GM12878 (cell line): Measurements from ENCODE around the gene CCN5. TPM values are rescaled to one million over a fixed set of nuclear protein-coding genes. Genes with fewer than 3 reads are reported as not detected.

Experiments used
- ATAC-seq: fragments of 200-7000 bp; cut with Tn5 transposase; 3 replicates; pipeline ENCODE4 v1.9.1; 2020; ENCODE audit warnings: mild to moderate bottlenecking, moderate library complexity
- BruUV-seq: library from RNA; stranded (reverse); fragments of 400-500 nt; replicated peaks from 2 replicates; lab custom pipeline; 2021; lab: Mats Ljungman, UMichigan
- CTCF ChIA-PET: fragments of 300-600 bp; sonication (Branson Sonifier 250); formaldehyde crosslinking; extraction: SDS; loops from one replicate; lab custom pipeline; 2021; ENCODE audit warnings: inconsistent platforms; lab: Yijun Ruan, JAX
- POLR2A ChIA-PET: fragments of 350-600 bp; formaldehyde crosslinking; extraction: SDS; loops from one replicate; lab custom pipeline; 2021; ENCODE audit warnings: inconsistent platforms; lab: Charles Lee
- RAD21 ChIA-PET: fragments of 300-600 bp; sonication (Branson Sonifier 250); formaldehyde crosslinking; loops from one replicate; lab custom pipeline; 2023; ENCODE audit warnings: antibody characterized with exemption; ENCODE audit not compliant: unreplicated experiment; lab: Charles Lee
- SMC1A ChIA-PET: fragments of 300-600 bp; sonication (Branson Sonifier 250); formaldehyde crosslinking; loops from one replicate; lab custom pipeline; 2023; ENCODE audit not compliant: unreplicated experiment, uncharacterized antibody; lab: Charles Lee
- DNase-seq: peaks from one replicate; pipeline ENCODE4 v3.0.0-alpha.2; 2011; ENCODE audit warnings: low read depth, low spot score
- FAIRE-seq: peaks from 3 replicates; lab custom pipeline; 2011; peaks lifted over from hg19 to GRCh38; lab: Jason Lieb, UNC
- H2AFZ ChIP-seq: 2 replicates; pipeline ENCODE4 v1.6.0; 2011; ENCODE audit warnings: low read depth, low read length, control low read depth; ENCODE audit not compliant: control insufficient read depth
- H3K27ac ChIP-seq: 2 replicates; pipeline ENCODE4 v1.5.1; 2011; ENCODE audit warnings: control low read depth; ENCODE audit not compliant: control insufficient read depth, insufficient read depth
- H3K27me3 ChIP-seq, 2 experiments: replicated peaks in 1 of 2; 2 replicates each; pipeline versions ENCODE4 v1.6.0 to v1.6.1; 2011; ENCODE audit warnings: low read length in 1 of 2; ENCODE audit not compliant: control insufficient read depth in 2 of 2, insufficient read depth in 2 of 2
- H3K36me3 ChIP-seq, 2 experiments: 2 replicates each; pipeline ENCODE4 v1.5.1; 2011; ENCODE audit warnings: low read length in 1 of 2; ENCODE audit not compliant: control insufficient read depth in 2 of 2, insufficient read depth in 2 of 2
- H3K4me1 ChIP-seq: 2 replicates; pipeline ENCODE4 v1.6.1; 2011; ENCODE audit warnings: mild to moderate bottlenecking, low read length, moderate library complexity, mixed read lengths; ENCODE audit not compliant: control insufficient read depth, insufficient read depth
- H3K4me2 ChIP-seq: 2 replicates; pipeline ENCODE4 v1.6.0; 2011; ENCODE audit warnings: control low read depth; ENCODE audit not compliant: control insufficient read depth, insufficient read depth
- H3K4me3 ChIP-seq: fragments of 200-600 bp; sonication (generic); 2 replicates; pipeline ENCODE4 v1.5.1; 2016
- H3K79me2 ChIP-seq: 2 replicates; pipeline ENCODE4 v1.6.0; 2011; ENCODE audit warnings: low read length; ENCODE audit not compliant: control insufficient read depth, insufficient read depth
- H3K9ac ChIP-seq: 2 replicates; pipeline ENCODE4 v1.8.0; 2011; ENCODE audit warnings: low read length, control low read depth, mixed read lengths; ENCODE audit not compliant: control insufficient read depth, insufficient read depth
- H3K9me3 ChIP-seq: replicated peaks from 3 replicates; pipeline ENCODE4 v1.5.1; 2011; ENCODE audit warnings: mild to moderate bottlenecking, low read length; ENCODE audit not compliant: control insufficient read depth, insufficient read depth
- H4K20me1 ChIP-seq: 2 replicates; pipeline ENCODE4 v1.6.0; 2011; ENCODE audit not compliant: control insufficient read depth, insufficient read depth
- CREM ChIP-seq: IDR thresholded peaks from 2 replicates; pipeline ENCODE4 v1.6.1; 2014; ENCODE audit warnings: antibody characterized with exemption, low read depth
- IKZF2 ChIP-seq, 2 experiments: fragments of 450-650 bp; IDR thresholded peaks; 2 replicates each; pipeline ENCODE4 v1.6.1; 2017; ENCODE audit warnings: mild to moderate bottlenecking in 2 of 2, moderate library complexity in 2 of 2
- IRF3 ChIP-seq: fragments of 450-650 bp; IDR thresholded peaks from 2 replicates; pipeline ENCODE4 v1.6.1; 2014; ENCODE audit warnings: mild to moderate bottlenecking
- NFIC ChIP-seq: IDR thresholded peaks from 2 replicates; pipeline ENCODE4 v1.6.1; 2012; ENCODE audit warnings: low read depth, mild to moderate bottlenecking, inconsistent platforms, low read length, moderate library complexity
- NFYB ChIP-seq: IDR thresholded peaks from 2 replicates; pipeline ENCODE4 v1.6.1; 2011; ENCODE audit warnings: low read depth, mild to moderate bottlenecking, low read length, improper control_type of control experiment, moderate library complexity; ENCODE audit not compliant: insufficient read depth
- PBX3 ChIP-seq: IDR thresholded peaks from 2 replicates; pipeline ENCODE4 v1.6.1; 2011; ENCODE audit warnings: mild to moderate bottlenecking, low read depth, low read length, moderate library complexity; ENCODE audit not compliant: insufficient replicate concordance
- PKNOX1 ChIP-seq: fragments of 450-650 bp; IDR thresholded peaks from 2 replicates; pipeline ENCODE4 v1.6.1; 2016; ENCODE audit warnings: mild to moderate bottlenecking
- RCOR1 ChIP-seq: conservative IDR thresholded peaks from 2 replicates; pipeline ENCODE4 v1.6.1; 2012; ENCODE audit warnings: low read depth, low read length, improper control_type of control experiment
- SMAD1 ChIP-seq: fragments of 450-650 bp; IDR thresholded peaks from 2 replicates; pipeline ENCODE4 v1.6.1; 2018; ENCODE audit warnings: mild to moderate bottlenecking, low read depth; ENCODE audit not compliant: partially characterized antibody
- SPI1 ChIP-seq: IDR thresholded peaks from 2 replicates; pipeline ENCODE4 v1.6.1; 2011; ENCODE audit warnings: low read depth, mild to moderate bottlenecking, low read length, moderate library complexity, borderline replicate concordance; ENCODE audit not compliant: insufficient read depth
- SREBF1 ChIP-seq: IDR thresholded peaks from 2 replicates; pipeline ENCODE4 v1.6.1; 2012; ENCODE audit warnings: mild to moderate bottlenecking, low read length
- TCF3 ChIP-seq: IDR thresholded peaks from 2 replicates; pipeline ENCODE4 v1.6.1; 2012; ENCODE audit warnings: low read depth, mild to moderate bottlenecking, low read length, borderline replicate concordance; ENCODE audit not compliant: insufficient read depth
- WGBS: methylation state at CpG from one replicate; pipeline ENCODE4 v1.1.6; 2016; ENCODE audit warnings: low lambda C conversion rate; ENCODE audit not compliant: insufficient replicate concordance, insufficient coverage; ENCODE audit errors: missing lambda C conversion rate; 5-methylcytosine and 5-hydroxymethylcytosine counted together
- in situ Hi-C: fragments of 300-500 bp; cut with MboI; formaldehyde crosslinking; loops from 9 replicates; pipeline ENCODE4 v1.14.3; 2018; ENCODE audit warnings: mixed read lengths
- intact Hi-C: fragments of 100-400 bp; cut with micrococcal nuclease; formaldehyde crosslinking; loops from one replicate; pipeline ENCODE4 v1.14.2; 2022; ENCODE audit not compliant: unreplicated experiment
- polyA plus RNA-seq, 11 experiments: library from polyadenylated mRNA; depleted of rRNA in 4 of 11; unstranded in 6 of 11; stranded (reverse) in 5 of 11; fragments of >200 nt; fragmentation: Nextera tagmentation in 4 of 11; fragmentation: Illumina TruSeq in 1 of 11; extraction: Ambion mirVana in 4 of 11; extraction: Trizol in 1 of 11; gene quantifications; 1 replicate in 1 of 11; 2 replicates in 10 of 11; pipeline versions ENCODE4 v1.2.1 to v1.2.3, GENCODE V29; 2011 to 2016; ENCODE audit warnings: inconsistent platforms in 2 of 11, missing spikeins in 2 of 11, low read depth in 1 of 11
- total RNA-seq, 4 experiments: library from RNA; depleted of rRNA in 3 of 4; stranded (reverse); fragments of >200 nt in 3 of 4; fragmentation: Illumina TruSeq in 1 of 4; extraction: Trizol in 1 of 4; gene quantifications; 2 replicates each; pipeline versions ENCODE4 v1.2.1 to v1.2.3, GENCODE V29; 2013 to 2021

CCN5 gene
- total and polyA plus RNA-seq, 10 of the 15 experiments (the other 5 are each of a cell fraction or from before 2014, with no cell fraction given), result 0.14 to 0.15 TPM; not detected in 8

DNA sequence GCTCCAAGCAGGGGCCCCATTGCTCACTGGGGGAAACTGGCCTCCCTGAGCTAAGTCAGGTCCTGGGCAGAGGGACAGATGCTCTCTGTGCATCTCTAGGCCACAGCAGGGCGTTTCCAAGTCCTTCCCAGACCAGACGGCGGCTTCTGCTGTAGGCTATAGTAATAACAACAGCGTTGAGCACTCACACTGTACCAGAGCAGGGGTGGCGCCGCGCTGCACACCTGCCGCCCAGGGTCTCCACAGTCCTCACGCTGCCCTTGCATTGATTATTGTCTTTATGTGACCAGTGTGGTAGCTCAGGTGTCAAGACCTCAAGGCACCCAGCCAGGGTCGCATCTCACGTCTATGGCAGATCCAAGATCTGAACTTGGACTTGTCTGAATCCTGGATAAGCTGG lies 14.9 kb upstream of the CCN5 start:
- no peak overlapping the region for H3K9ac ChIP-seq
- no peak for TF ChIP-seq IKZF2 (IDR thresholded peaks at IDR 0.05)
- TF ChIP-seq IRF3, result no peak
- TF ChIP-seq NFYB, result no peak
- no peak for TF ChIP-seq PKNOX1
- TF ChIP-seq TCF3, result no peak
- no peak for TF ChIP-seq SMAD1
- TF ChIP-seq CREM, result no peak
- no peak for TF ChIP-seq RCOR1
- no peak for TF ChIP-seq SREBF1
- TF ChIP-seq NFIC, result no peak
- no peak for TF ChIP-seq PBX3
- TF ChIP-seq SPI1, result no peak
- no peaks in the 10 kb centered on the region for H3K36me3 ChIP-seq
- in situ Hi-C loops (no loop called here), intact Hi-C loops (no loop called here)
- 77% methylated on average over 11 of the region's 11 CpGs for WGBS
- POLR2A ChIA-PET, result no interaction called here
- H2AFZ ChIP-seq, result no peak overlapping the region
- CTCF ChIA-PET, result interaction anchor here (0.8 kb wide), 1 partner anchor 11 kb away, joined by 4 read pairs; no protein-coding TSS in a partner anchor
- no peak for ATAC-seq
- H3K4me2 ChIP-seq, result no peak overlapping the region
- H3K9me3 ChIP-seq, result no peaks in the 10 kb centered on the region
- RAD21 ChIA-PET, result no interaction called here
- DNase-seq, result no peak
- BruUV-seq, result no TSS peak
- FAIRE-seq, result no peak
- peaks cover 26% of the 10 kb centered on the region for H3K4me1 ChIP-seq
- H3K4me3 ChIP-seq, result no peak overlapping the region
- no peak overlapping the region for H3K27ac ChIP-seq
- SMC1A ChIA-PET, result interaction anchor here (0.7 kb wide), 1 partner anchor 17 kb away, joined by 7 read pairs; no protein-coding TSS in a partner anchor
- no peaks in the 10 kb centered on the region; a peak in 1 of 4 replicates for H3K27me3 ChIP-seq
- no peaks in the 10 kb centered on the region for H3K79me2 ChIP-seq
- H4K20me1 ChIP-seq, result no peaks in the 10 kb centered on the region
